ENCODE results near the gene SGCA. TPM values are rescaled to one million over a fixed set of nuclear protein-coding genes. Genes with fewer than 3 reads are reported as not detected.
A peak's percentile ranks its signal among the peaks of the same experiment; 100 is the strongest.

The SGCA gene
- total and polyA plus RNA-seq, 2 of the 13 experiments (the other 11 are each of a cell fraction or from before 2014, with no cell fraction given), result not detected

DNA sequence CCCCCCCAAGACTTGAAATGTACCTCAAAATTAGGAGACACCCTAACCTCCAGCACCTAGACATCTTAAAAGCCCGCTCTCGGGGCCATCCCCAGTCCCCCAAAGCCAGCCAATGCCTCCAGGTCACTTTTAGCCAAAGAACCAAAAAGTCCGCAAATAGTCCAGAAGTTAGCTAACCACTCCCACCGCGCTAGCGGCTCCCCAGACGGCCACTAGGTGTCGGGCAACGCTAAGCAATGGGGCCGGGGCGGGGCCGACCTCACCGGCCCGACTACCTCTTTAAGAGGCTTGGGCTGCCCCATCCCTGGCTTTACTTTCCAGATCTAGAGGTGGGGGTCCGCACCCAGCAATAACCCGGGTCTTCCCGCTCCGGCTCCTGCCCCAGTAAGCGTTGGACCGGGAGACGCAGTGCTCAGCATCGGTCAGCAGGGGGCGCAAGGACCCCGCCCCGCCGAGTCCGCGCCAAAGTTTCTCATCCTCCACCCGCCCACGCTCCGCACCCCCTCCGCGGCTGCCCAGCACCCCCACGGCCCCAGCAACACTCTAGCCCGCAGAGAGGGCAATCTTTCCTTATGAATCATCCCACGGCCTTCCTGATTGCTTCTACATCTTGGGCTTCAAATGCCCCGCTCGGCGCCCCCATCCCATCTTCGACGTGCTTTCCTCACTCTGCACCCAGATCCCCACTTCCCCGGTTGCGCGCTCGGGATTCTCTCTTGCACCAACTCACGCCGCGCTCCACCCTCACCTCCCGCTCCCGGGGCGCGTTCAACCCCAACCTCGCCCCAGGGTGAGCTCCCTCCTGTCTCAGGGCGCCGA, 34.9 kb downstream of the SGCA start (continued):
- TF ChIP-seq EP300 (IDR thresholded peaks at IDR 0.05; ENCODE audit: low read depth in 2 of 2, low read length in 2 of 2), result no peak
- TF ChIP-seq EP300 (CRISPR knock-in tag; IDR thresholded peaks at IDR 0.05; ENCODE audit: borderline replicate concordance), result no peak
- no peak for TF ChIP-seq ZNF841 (CRISPR knock-in tag; IDR thresholded peaks at IDR 0.05; ENCODE audit: borderline replicate concordance)
- TF ChIP-seq SUZ12 (IDR thresholded peaks at IDR 0.05; ENCODE audit: low read depth, low read length), result no peak
- TF ChIP-seq POLR2AphosphoS5 (IDR thresholded peaks at IDR 0.05; ENCODE audit: low read depth, low read length), result no peak
- no peak for TF ChIP-seq RBFOX2 (IDR thresholded peaks at IDR 0.05; ENCODE audit: low read depth, low read length)
- TF ChIP-seq SIN3B (IDR thresholded peaks at IDR 0.05; ENCODE audit: low read length), result no peak
- no peak for TF ChIP-seq NFKBIZ (CRISPR knock-in tag; IDR thresholded peaks at IDR 0.05)
- TF ChIP-seq FOSL1 (CRISPR knock-in tag; IDR thresholded peaks at IDR 0.05; ENCODE audit: borderline replicate concordance), result no peak
- TF ChIP-seq, protein P1, sequence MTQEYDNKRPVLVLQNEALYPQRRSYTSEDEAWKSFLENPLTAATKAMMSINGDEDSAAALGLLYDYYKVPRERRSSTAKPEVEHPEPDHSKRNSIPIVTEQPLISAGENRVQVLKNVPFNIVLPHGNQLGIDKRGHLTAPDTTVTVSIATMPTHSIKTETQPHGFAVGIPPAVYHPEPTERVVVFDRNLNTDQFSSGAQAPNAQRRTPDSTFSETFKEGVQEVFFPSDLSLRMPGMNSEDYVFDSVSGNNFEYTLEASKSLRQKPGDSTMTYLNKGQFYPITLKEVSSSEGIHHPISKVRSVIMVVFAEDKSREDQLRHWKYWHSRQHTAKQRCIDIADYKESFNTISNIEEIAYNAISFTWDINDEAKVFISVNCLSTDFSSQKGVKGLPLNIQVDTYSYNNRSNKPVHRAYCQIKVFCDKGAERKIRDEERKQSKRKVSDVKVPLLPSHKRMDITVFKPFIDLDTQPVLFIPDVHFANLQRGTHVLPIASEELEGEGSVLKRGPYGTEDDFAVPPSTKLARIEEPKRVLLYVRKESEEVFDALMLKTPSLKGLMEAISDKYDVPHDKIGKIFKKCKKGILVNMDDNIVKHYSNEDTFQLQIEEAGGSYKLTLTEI (CRISPR knock-in tag; conservative IDR thresholded peaks at IDR 0.05), result no peak
- TF ChIP-seq SALL2 (CRISPR knock-in tag; IDR thresholded peaks at IDR 0.05), result peak; percentile 35; the same call in 1 of the 2 replicates
- TF ChIP-seq ZNF576 (CRISPR knock-in tag; IDR thresholded peaks at IDR 0.05), result 0 out of 2 replicates have a peak, but pooled peaks have one; percentile 38
- peak; percentile 39; the same call in 1 of the 2 replicates for TF ChIP-seq ZBTB26 (CRISPR knock-in tag; IDR thresholded peaks at IDR 0.05; ENCODE audit: borderline replicate concordance)
- TF ChIP-seq ZNF563 (CRISPR knock-in tag; IDR thresholded peaks at IDR 0.05), result no peak
- TF ChIP-seq, protein P2, sequence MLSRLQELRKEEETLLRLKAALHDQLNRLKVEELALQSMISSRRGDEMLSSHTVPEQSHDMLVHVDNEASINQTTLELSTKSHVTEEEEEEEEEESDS (CRISPR knock-in tag; IDR thresholded peaks at IDR 0.05; ENCODE audit: borderline replicate concordance), result no peak
- TF ChIP-seq HNF1A (IDR thresholded peaks at IDR 0.05; ENCODE audit: low read depth), result no peak
- 0 out of 2 replicates have a peak, but pooled peaks have one; percentile 30 for TF ChIP-seq HNF1A (CRISPR knock-in tag; IDR thresholded peaks at IDR 0.05; ENCODE audit: borderline replicate concordance)
- TF ChIP-seq MED8 (CRISPR knock-in tag; IDR thresholded peaks at IDR 0.05; ENCODE audit: insufficient replicate concordance), result peak; percentile 30
- TF ChIP-seq NBN (conservative IDR thresholded peaks at IDR 0.05), result no peak
- no peak for TF ChIP-seq ZNF616 (CRISPR knock-in tag; IDR thresholded peaks at IDR 0.05; ENCODE audit: low read depth)
- TF ChIP-seq ZNF678 (CRISPR knock-in tag; IDR thresholded peaks at IDR 0.05), result no peak
- TF ChIP-seq MED13 (CRISPR knock-in tag; IDR thresholded peaks at IDR 0.05), result no peak
- TF ChIP-seq ZNF317 (CRISPR knock-in tag; IDR thresholded peaks at IDR 0.05), result peak; percentile 81; the same call in 1 of the 2 replicates
